Activated CD4-positive, CD25-positive, alpha-beta regulatory T cell treated with anti-CD3 and anti-CD28 coated beads, Interleukin-2, amount 50 U/mL, for 16 hours (primary cell): ENCODE results near the gene FOXA1.

Experiments
- DNase-seq: peaks from one replicate; pipeline ENCODE4 v3.0.0-alpha.2; 2020; ENCODE audit warnings: low read depth, low spot score

FOXA1 gene

GRCh38 chr14:37589715-37590427 lies 5.2 kb downstream of the FOXA1 start:
- DNase-seq, result no peak

GRCh38 chr14:37588956-37589714 lies 5.9 kb downstream of the FOXA1 start:
- DNase-seq, result no peak

DNA sequence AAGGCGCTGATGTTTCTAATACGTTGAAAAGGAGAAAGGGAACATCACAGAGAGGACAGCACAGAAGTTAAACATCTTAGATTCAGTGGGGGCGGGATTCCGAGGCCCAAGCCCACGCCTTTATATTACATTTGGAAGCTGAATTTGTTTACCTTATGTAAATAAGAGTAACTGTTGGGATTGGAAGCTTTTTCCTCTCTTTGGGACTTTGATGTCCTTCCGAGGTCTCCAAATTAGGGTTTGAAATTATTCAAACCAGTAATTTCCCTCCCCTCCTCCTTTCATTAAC lies 6.4 kb downstream of the FOXA1 start:
- no peak for DNase-seq

- DNase-seq, result no peak
Observed at GRCh38 chr14:37587881-37588666, 7.0 kb downstream of the FOXA1 start.

DNA sequence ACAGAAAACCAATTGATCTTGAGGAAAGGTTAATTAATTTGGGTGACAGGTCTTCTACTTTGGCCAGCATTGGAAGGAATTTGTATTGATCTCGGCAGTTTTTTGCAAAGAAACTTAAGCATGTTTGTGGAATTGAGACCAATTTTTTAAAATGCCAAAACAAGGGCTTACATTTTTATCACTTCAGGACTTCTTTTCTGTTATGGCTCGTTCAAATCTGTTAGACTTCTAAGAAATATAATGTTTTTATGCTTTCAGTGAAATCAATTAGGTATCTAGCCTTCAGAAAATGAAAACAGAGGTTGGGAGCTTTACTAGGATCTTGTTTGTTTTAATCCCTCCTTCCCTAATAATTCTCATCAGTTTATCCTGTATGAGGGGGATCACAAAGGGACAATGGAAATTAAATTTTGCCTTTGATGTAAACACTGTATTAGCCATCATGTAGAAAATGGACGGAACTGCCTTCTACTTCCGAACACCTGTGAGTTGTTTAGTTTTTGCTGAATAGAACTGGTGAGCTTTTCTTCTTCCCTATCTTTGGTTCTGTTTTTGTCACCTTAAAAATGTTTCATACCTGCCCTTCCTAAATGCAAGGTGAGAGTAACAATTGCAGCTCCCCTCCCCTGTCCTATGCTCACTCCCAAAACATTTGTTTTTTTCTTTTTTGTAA lies 7.8 kb downstream of the FOXA1 start:
- DNase-seq, result no peak

GRCh38 chr14:37586797-37587130 lies 8.3 kb downstream of the FOXA1 start:
- no peak for DNase-seq

DNA sequence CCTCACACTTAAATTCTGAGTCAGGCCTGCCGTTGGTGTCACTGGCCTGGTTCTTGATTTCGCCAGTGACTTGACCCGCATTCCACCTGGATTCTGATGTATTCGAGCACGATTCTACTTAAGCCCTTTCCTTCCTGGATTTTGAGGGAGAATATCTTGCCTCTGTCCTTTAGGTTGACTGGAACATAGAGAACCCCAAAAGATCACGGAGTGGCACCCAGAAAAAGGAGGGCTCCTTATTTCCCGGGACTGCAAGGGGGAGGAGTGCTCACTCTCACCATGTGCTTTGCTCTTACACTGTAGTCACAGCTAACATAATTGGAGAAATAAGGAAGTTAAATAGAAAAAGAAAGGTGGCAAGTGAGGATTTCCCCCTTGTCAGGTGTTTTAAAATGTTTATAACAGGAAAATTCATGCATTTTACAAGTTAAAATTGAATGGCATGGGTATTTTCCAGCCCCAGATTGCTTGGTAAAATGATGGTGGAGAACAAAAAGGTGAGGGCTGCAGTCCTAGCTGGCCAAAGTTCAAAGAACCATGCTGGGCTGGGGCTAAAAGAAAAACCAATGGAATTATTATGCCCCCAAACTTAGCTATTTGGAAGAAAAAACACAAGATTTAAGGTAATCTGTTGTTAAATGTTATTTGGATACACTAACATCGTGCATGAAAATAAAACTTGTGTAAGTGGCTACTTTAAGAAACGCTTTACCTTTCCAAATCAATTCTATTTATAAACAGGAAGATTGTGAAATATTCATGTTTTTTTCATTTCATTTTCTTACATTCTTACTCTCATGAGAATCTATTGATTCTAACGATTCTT lies 8.9 kb downstream of the FOXA1 start:
- no peak for DNase-seq

GRCh38 chr14:37585101-37585511 lies 9.9 kb downstream of the FOXA1 start:
- DNase-seq, result no peak

DNA sequence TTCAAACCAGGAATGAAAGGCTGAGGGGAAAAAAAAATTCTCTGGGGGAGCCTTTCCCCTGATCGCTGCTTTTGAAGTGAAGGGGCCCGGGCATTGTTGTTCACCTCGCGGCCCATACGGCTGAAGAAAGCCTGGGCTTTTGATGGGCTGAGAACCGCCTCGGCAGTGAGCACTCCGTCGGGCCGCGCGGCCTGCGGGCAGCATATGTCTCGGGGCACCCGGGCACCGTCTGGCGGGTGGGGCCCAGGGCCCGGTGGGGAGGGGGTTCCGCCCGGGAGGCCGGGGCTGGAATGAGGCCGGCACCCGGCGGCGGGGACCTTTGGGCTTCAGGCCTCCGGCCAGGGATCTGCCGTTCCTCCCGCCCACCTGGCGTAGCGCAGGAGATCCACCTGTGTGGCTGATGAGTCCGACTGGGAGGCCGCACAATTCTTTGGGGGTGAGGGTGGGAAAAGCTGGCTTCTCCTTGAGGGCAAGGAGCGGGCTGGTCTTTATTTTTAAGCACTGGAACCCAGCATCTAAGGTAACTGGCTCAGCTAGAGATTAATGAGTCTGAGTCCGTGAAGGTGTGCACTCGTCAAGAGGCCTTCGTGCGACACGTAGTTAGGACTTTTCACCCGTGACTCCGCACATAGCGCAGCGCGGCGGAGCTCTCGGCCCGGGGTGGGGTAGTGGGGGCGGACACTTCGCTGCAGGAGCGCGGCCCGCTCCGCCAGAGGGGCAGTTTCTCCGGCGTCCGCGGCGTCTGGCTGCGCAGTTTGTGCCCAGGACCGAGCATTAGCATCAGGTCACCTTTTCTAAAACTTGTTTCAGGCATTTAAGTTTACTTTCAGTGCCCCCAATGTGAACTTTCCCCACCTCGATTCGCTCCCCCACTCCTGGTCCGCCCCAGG lies 10.6 kb downstream of the FOXA1 start:
- no peak for DNase-seq

GRCh38 chr14:37583358-37584210 lies 11.5 kb downstream of the FOXA1 start:
- DNase-seq, result no peak

GRCh38 chr14:37580146-37580545 lies 14.9 kb downstream of the FOXA1 start:
- no peak for DNase-seq

DNA sequence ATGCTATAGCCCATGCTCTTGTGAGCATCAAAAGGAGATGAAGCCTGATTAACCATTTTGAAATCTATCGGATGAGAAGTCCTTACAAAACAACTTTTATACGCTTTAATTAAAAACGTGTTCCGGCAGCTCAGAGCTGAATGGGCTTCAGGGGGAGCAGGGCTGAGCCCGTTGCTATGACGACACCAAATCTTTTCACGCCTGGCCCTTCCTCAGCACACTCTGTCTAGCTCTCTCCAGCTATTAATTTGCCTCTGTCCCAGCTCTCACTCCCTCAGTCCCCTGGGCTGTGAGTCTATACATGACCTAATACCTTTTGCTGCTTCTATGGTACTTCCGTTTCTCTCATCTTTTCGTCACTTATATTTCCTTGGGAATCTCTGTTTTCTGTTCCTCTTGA lies 15.8 kb downstream of the FOXA1 start:
- no peak for DNase-seq

GRCh38 chr14:37573356-37573755 lies 21.7 kb downstream of the FOXA1 start:
- no peak for DNase-seq

- no peak for DNase-seq
Observed at GRCh38 chr14:37571391-37571790, 23.7 kb downstream of the FOXA1 start.

DNA sequence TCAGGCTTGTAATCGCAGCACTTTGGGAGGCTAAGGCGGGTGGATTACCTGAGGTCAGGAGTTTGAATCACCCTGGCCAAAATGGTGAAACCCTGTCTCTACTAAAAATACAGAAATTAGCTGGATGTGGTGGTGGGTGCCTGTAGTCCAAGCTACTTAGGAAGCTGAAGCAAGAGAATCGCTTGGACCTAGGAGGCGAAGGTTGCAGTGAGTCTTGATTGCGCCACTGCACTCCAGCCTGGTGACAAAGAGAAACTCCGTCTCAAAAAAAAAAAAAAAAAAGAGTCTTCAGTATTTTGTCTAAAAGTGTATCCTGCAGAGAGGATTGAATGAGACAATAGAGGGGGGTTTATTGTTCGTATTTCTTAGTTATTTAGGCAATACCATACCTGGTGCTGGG lies 25.3 kb downstream of the FOXA1 start:
- no peak for DNase-seq

DNA sequence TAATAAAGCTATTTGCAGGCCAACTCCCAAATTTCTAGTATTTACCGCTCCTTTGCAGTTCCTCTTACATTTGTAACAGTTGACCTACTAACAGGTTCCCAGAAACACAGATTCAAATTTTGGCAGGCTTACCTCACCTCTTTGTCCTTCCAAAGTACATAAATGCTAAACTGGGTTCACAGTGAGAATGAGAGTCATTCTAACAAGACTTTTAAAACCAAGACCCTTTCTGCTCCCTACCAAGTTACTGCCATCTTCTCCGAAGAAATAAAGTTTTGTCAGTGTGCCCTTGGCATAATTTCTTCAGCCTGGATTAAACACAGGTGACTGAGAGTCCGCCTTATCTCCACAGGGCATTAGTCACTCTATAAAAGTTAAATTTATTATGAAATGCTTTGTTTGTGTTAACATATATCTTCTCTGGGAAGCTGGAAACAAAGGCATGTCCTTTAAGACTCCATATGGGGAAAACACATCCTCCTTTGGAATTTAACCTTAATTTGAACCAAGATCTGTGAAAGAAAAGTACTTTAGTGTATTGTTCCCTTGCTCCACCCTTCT lies 28.2 kb downstream of the FOXA1 start:
- no peak for DNase-seq

DNA sequence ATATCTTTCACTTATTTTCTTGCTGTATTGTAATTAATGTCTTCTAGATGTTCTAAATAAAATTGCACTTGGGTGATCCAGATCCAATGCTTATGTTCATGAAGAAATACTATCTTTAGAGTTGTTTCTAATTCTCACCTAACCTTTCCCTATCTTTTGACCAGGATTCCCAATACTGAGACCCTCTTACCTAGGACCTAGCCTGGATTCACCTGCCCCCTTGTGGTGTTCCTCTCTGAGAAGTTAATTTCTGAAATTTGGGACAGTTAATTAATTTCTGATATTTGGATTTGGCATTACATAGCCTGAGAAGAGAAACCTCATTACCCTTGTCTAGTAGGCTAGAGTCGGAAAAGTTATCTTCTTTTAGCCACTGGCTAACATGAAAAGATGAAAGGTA lies 29.5 kb downstream of the FOXA1 start:
- no peak for DNase-seq

DNA sequence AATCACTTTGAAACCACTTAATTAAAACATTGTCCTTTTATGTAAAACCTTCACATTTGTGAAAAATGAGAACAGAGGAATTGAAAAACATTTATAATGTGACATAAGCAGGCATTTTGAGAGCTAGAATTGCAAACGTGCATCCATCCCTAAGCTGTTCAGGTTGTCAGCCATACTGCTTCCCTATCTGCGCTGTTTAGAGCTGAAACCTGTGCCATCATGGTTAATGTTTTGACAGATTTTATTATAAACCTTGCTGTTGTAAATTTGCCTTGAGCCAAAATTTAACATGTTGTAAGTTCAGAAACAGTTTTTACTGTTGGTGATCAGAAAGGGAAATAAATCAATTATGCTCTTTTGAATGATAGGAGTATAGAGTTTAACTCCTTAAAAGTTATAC lies 31.9 kb downstream of the FOXA1 start:
- no peak for DNase-seq

DNA sequence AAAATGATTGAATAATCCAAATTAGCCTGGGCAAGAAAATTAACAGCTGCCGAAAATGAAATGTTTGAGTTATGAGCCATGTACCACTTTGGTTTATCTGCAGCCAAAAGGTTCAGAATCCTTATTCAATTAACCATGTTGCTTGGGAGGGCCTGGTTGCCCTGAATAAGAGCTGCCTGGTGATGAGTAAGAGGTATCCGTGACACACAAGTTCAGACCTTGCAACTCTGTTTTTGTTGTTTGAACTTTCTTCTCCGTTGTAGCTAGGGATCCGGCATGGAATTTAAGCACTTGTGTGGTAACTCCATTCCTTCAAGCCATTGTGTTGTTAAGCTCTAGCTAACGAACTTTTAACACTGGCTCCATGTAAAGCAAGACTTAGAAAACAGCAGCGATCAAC lies 35.7 kb downstream of the FOXA1 start:
- no peak for DNase-seq
